ENCODE results near the gene BSG. TPM values are rescaled to one million over a fixed set of nuclear protein-coding genes. Genes with fewer than 3 reads are reported as not detected.
"Not testable (repeated sequence)": the region's sequence is repeated elsewhere in the genome, so short reads cannot be mapped to it uniquely, and the experiment has no call there.

BSG gene
- total RNA-seq, 1 experiment from 2014 or later: 577 TPM

- not testable (repeated sequence) for H3K4me1 ChIP-seq (replicated peaks); H3K36me3 ChIP-seq; H3K4me3 ChIP-seq; H3K27ac ChIP-seq; H3K27me3 ChIP-seq (replicated peaks); DNase-seq (ENCODE audit: low read depth in 1 of 2, low spot score in 2 of 2); H3K9me3 ChIP-seq (replicated peaks)
These were observed 31.4 kb downstream of the BSG start for GRCh38 chr19:603779-604178.

- Histone ChIP-seq H3K4me3 (no peak overlapping the region), H3K36me3 (no peaks in the 10 kb centered on the region; the same call in 1 of the 2 replicates), H3K27ac (no peak overlapping the region), H3K4me1 (replicated peaks) (peaks cover 11% of the 10 kb centered on the region), H3K27me3 (replicated peaks) (no peaks in the 10 kb centered on the region), H3K9me3 (replicated peaks) (no peaks in the 10 kb centered on the region; the same call in 1 of the 2 replicates)
- DNase-seq (ENCODE audit: low read depth in 1 of 2, low spot score in 2 of 2): no peak
These were observed 32.0 kb downstream of the BSG start for GRCh38 chr19:604355-604754.

DNA sequence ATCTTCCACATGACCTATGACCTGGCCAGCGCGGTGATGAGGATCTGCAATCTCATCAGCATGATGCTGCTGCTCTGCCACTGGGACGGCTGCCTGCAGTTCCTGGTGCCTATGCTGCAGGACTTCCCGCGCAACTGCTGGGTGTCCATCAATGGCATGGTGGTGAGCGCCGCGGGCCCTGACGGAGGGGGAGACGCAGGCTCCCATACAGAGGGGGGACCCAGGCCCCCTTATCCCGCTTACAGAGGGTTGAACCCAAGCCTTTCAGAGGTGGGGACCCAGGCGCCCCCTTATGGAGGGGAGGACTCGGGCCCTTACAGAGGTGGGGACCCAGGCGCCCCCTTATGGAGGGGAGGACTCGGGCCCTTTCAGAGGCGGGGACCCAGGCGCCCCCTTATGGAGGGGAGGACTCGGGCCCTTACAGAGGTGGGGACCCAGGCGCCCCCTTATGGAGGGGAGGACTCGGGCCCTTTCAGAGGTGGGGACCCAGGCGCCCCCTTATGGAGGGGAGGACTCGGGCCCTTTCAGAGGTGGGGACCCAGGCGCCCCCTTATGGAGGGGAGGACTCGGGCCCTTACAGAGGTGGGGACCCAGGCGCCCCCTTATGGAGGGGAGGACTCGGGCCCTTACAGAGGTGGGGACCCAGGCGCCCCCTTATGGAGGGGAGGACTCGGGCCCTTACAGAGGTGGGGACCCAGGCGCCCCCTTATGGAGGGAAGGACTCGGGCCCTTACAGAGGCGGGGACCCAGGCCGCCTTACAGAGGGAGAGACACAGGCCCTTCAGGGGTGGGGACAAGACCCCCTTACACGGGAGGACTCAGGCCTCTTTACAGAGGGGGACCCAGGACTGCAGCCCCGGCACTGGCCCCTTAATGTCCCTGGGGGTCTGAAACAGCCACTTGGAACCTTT is 32.9 kb downstream of the BSG start:
- not testable (repeated sequence) for H3K27me3 ChIP-seq (replicated peaks); H3K4me3 ChIP-seq; H3K27ac ChIP-seq; H3K36me3 ChIP-seq; DNase-seq (ENCODE audit: low read depth in 1 of 2, low spot score in 2 of 2); H3K9me3 ChIP-seq (replicated peaks)
- peaks cover 21% of the 10 kb centered on the region for H3K4me1 ChIP-seq (replicated peaks)

- peaks cover 11% of the 10 kb centered on the region; the same call in 1 of the 2 replicates for H3K36me3 ChIP-seq
- no peaks in the 10 kb centered on the region; the same call in 1 of the 2 replicates for H3K9me3 ChIP-seq (replicated peaks)
- DNase-seq (ENCODE audit: low read depth in 1 of 2, low spot score in 2 of 2): no peak
- H3K4me1 ChIP-seq (replicated peaks): peaks cover 38% of the 10 kb centered on the region
- H3K4me3 ChIP-seq: no peak overlapping the region
- no peaks in the 10 kb centered on the region for H3K27me3 ChIP-seq (replicated peaks)
- no peak overlapping the region for H3K27ac ChIP-seq
These were observed 35.1 kb downstream of the BSG start for GRCh38 chr19:607301-608154.

DNA sequence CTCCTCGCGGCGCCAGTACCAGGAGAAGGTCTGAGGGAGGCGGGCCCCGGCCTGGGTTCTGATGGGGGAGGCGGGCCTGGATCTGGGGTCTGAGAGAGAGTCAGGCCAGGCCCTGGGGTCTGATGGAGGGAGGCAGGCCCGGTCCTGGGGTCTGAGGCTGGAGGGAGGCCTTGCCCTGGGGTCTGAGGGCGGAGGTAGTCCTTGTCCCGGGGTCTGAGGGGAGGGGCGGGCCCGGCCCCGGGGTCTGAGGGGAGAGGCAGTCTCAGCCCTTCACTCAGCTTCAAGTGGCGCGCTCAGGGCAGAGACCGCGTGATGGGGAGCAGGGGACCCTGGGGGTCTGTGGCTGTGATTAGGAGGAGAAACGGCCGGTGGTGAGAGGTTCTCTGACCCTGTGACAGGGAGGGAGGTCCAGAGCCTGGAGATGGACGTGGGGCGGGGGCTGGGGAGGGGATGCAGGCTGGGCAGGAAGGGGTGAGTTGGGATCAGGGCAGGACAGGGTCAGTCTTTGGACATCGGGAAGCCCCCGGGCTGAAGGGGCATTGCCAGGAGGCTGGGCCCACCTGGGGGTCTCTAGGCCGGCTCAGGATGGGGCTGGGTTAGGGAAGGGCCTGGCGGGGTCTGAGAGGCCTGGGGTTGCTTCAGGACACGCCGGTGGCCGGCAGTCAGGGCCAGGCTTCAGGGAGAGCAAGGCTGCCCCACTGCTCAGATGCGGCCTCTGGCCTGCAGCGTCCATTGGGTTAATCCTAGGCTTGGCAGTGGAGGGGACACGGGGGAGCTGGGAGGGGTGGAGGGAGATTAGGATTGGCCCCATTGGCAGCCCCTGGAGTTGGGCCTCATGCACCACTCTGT is 36.0 kb downstream of the BSG start:
- H3K27ac ChIP-seq: no peak overlapping the region
- H3K4me3 ChIP-seq: no peak overlapping the region
- no peaks in the 10 kb centered on the region; the same call in 1 of the 2 replicates for H3K9me3 ChIP-seq (replicated peaks)
- H3K27me3 ChIP-seq (replicated peaks): no peaks in the 10 kb centered on the region
- peaks cover 38% of the 10 kb centered on the region for H3K4me1 ChIP-seq (replicated peaks)
- no peak for DNase-seq (ENCODE audit: low read depth in 1 of 2, low spot score in 2 of 2)
- peaks cover 17% of the 10 kb centered on the region for H3K36me3 ChIP-seq

- Histone ChIP-seq H3K27me3 (replicated peaks) (no peaks in the 10 kb centered on the region), H3K36me3 (peaks cover 17% of the 10 kb centered on the region), H3K27ac (peak overlapping the region; percentile 42; the same call in 1 of the 2 replicates), H3K9me3 (replicated peaks) (no peaks in the 10 kb centered on the region; the same call in 1 of the 2 replicates), H3K4me3 (no peak overlapping the region), H3K4me1 (replicated peaks) (peaks cover 38% of the 10 kb centered on the region)
- no peak for DNase-seq (ENCODE audit: low read depth in 1 of 2, low spot score in 2 of 2)
These were observed 36.6 kb downstream of the BSG start for GRCh38 chr19:609004-609346.

- H3K36me3 ChIP-seq: peaks cover 28% of the 10 kb centered on the region
- peak in 1 of 2 experiments; percentile 60 for DNase-seq (ENCODE audit: low read depth in 1 of 2, low spot score in 2 of 2)
- peaks cover 38% of the 10 kb centered on the region for H3K4me1 ChIP-seq (replicated peaks)
- peak overlapping the region; percentile 93 for H3K27ac ChIP-seq
- H3K9me3 ChIP-seq (replicated peaks): no peaks in the 10 kb centered on the region; the same call in 1 of the 2 replicates
- H3K27me3 ChIP-seq (replicated peaks): no peaks in the 10 kb centered on the region
- H3K4me3 ChIP-seq: peak overlapping the region; percentile 17
These were observed 37.8 kb downstream of the BSG start for GRCh38 chr19:610071-610800.

GRCh38 chr19:610801-611480 is 38.5 kb downstream of the BSG start:
- H3K36me3 ChIP-seq: peaks cover 31% of the 10 kb centered on the region
- peaks cover 38% of the 10 kb centered on the region for H3K4me1 ChIP-seq (replicated peaks)
- no peaks in the 10 kb centered on the region for H3K27me3 ChIP-seq (replicated peaks)
- peak; percentile 93 to 94 for DNase-seq (ENCODE audit: low read depth in 1 of 2, low spot score in 2 of 2)
- H3K27ac ChIP-seq: peak overlapping the region; percentile 93
- H3K4me3 ChIP-seq: peak overlapping the region; percentile 14
- no peaks in the 10 kb centered on the region; the same call in 1 of the 2 replicates for H3K9me3 ChIP-seq (replicated peaks)

DNA sequence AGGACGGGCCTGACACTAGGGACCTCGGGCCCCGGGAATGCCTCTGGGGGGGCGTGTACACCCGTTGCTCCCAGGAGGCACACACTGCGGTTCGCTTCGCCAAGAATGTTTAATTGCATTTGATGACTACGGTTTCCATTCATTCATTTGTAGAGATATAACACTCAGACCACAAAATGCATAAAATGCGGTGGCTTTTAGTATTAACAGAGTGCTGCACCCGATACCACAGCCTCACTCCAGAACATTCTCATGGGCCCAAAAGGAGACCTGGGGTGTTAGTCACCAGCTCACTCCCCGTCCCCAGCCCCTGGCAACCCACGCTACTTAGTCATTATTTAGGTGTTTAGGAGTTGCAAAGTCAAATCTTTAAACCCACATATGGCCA is 39.1 kb downstream of the BSG start:
- H3K36me3 ChIP-seq: peaks cover 31% of the 10 kb centered on the region
- H3K27me3 ChIP-seq (replicated peaks): no peaks in the 10 kb centered on the region
- peaks cover 38% of the 10 kb centered on the region for H3K4me1 ChIP-seq (replicated peaks)
- no peak overlapping the region for H3K4me3 ChIP-seq
- peak; percentile 98 to 99 for DNase-seq (ENCODE audit: low read depth in 1 of 2, low spot score in 2 of 2)
- peak overlapping the region; percentile 93 for H3K27ac ChIP-seq
- no peaks in the 10 kb centered on the region; the same call in 1 of the 2 replicates for H3K9me3 ChIP-seq (replicated peaks)

DNA sequence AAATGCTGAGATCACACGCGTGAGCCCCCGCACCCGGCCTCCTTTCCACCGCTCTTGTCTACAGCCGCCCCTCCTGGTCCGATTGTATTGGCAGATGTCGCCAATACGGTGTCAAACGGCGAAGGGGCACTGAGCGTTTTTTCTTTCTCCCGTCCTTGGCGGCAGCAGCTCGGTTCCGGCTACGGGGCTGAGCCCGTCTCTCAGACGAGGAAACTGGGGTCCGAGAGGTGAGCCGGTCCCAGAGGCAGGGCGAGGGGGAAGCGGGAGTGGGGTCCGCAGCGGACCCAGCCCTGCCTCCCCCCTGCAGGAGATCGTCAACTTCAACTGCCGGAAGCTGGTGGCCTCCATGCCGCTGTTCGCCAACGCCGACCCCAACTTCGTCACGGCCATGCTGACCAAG is 40.5 kb downstream of the BSG start:
- H3K4me1 ChIP-seq (replicated peaks): peaks cover 38% of the 10 kb centered on the region
- no peak overlapping the region for H3K27ac ChIP-seq
- no peaks in the 10 kb centered on the region; the same call in 1 of the 2 replicates for H3K9me3 ChIP-seq (replicated peaks)
- H3K36me3 ChIP-seq: peaks cover 32% of the 10 kb centered on the region
- H3K4me3 ChIP-seq: no peak overlapping the region
- no peak for DNase-seq (ENCODE audit: low read depth in 1 of 2, low spot score in 2 of 2)
- H3K27me3 ChIP-seq (replicated peaks): no peaks in the 10 kb centered on the region

GRCh38 chr19:613732-614567 is 41.6 kb downstream of the BSG start:
- Histone ChIP-seq H3K27ac (no peak overlapping the region), H3K9me3 (replicated peaks) (no peaks in the 10 kb centered on the region; the same call in 1 of the 2 replicates), H3K27me3 (replicated peaks) (no peaks in the 10 kb centered on the region), H3K4me3 (no peak overlapping the region), H3K36me3 (peaks cover 42% of the 10 kb centered on the region), H3K4me1 (replicated peaks) (peaks cover 34% of the 10 kb centered on the region)
- DNase-seq (ENCODE audit: low read depth in 1 of 2, low spot score in 2 of 2): peak in 1 of 2 experiments; percentile 46

All from SJSA1 (cell line).